GM12874 (cell line): ENCODE data around the gene MYOZ2.

Experiments
- CTCF ChIP-seq: IDR thresholded peaks from 2 replicates; pipeline ENCODE4 v1.5.1; 2011; ENCODE audit warnings: low read depth, mild to moderate bottlenecking, control low read depth, low read length, moderate library complexity; ENCODE audit not compliant: insufficient read depth

MYOZ2 gene

GRCh38 chr4:119218093-119218492, 82.5 kb downstream of the MYOZ2 start:
- TF ChIP-seq CTCF, result no peak

- TF ChIP-seq CTCF, result no peak
Observed at GRCh38 chr4:119221412-119221811, 85.8 kb downstream of the MYOZ2 start.

GRCh38 chr4:119227690-119228089, 92.1 kb downstream of the MYOZ2 start:
- TF ChIP-seq CTCF, result no peak

GRCh38 chr4:119228406-119228805, 92.8 kb downstream of the MYOZ2 start:
- TF ChIP-seq CTCF, result no peak

GRCh38 chr4:119229908-119230687, 94.5 kb downstream of the MYOZ2 start:
- no peak for TF ChIP-seq CTCF

- TF ChIP-seq CTCF, result no peak
Observed at GRCh38 chr4:119231491-119231890, 95.9 kb downstream of the MYOZ2 start.

- no peak for TF ChIP-seq CTCF
Observed at GRCh38 chr4:119232286-119232685, 96.7 kb downstream of the MYOZ2 start.
